Ramos (cell line): ENCODE measurements around the gene TMEM45A.
"Not testable (repeated sequence)": the region's sequence is repeated elsewhere in the genome, so short reads cannot be mapped to it uniquely, and the experiment has no call there.

Experiments
- in situ Hi-C: fragments of 300-500 bp; cut with MboI; formaldehyde crosslinking; loops from one replicate; pipeline ENCODE4 v1.14.3; 2022; ENCODE audit warnings: low sequenced_read_pairs; ENCODE audit not compliant: unreplicated experiment

TMEM45A gene

GRCh38 chr3:100527347-100527735 is 34.9 kb downstream of the TMEM45A start:
- in situ Hi-C loops: no loop called here

GRCh38 chr3:100531093-100531492 is 38.7 kb downstream of the TMEM45A start:
- in situ Hi-C loops: no loop called here

GRCh38 chr3:100532411-100532810 is 40.0 kb downstream of the TMEM45A start:
- in situ Hi-C loops: no loop called here

GRCh38 chr3:100533176-100533575 is 40.8 kb downstream of the TMEM45A start:
- in situ Hi-C loops: no loop called here

GRCh38 chr3:100535610-100535943 is 43.2 kb downstream of the TMEM45A start:
- in situ Hi-C loops: no loop called here

GRCh38 chr3:100536093-100536492 is 43.7 kb downstream of the TMEM45A start:
- in situ Hi-C loops: no loop called here

- in situ Hi-C loops: no loop called here
These were observed 45.4 kb downstream of the TMEM45A start for GRCh38 chr3:100537646-100538338.

- in situ Hi-C loops: no loop called here
These were observed 45.9 kb downstream of the TMEM45A start for GRCh38 chr3:100538339-100538706.

GRCh38 chr3:100540791-100541334 is 48.4 kb downstream of the TMEM45A start:
- in situ Hi-C loops: no loop called here

GRCh38 chr3:100541428-100541827 is 49.0 kb downstream of the TMEM45A start:
- in situ Hi-C loops: not testable (repeated sequence)

- in situ Hi-C loops: no loop called here
These were observed 53.0 kb downstream of the TMEM45A start for GRCh38 chr3:100545371-100545770.

- in situ Hi-C loops: no loop called here
These were observed 53.8 kb downstream of the TMEM45A start for GRCh38 chr3:100546020-100546744.

GRCh38 chr3:100548053-100548452 is 55.6 kb downstream of the TMEM45A start:
- in situ Hi-C loops: no loop called here

GRCh38 chr3:100553618-100554372 is 61.4 kb downstream of the TMEM45A start:
- in situ Hi-C loops: no loop called here

GRCh38 chr3:100554373-100554676 is 61.9 kb downstream of the TMEM45A start:
- in situ Hi-C loops: no loop called here

GRCh38 chr3:100556673-100557310 is 64.4 kb downstream of the TMEM45A start:
- in situ Hi-C loops: no loop called here

GRCh38 chr3:100558233-100558632 is 65.8 kb downstream of the TMEM45A start:
- in situ Hi-C loops: no loop called here

GRCh38 chr3:100560426-100560825 is 68.0 kb downstream of the TMEM45A start:
- in situ Hi-C loops: no loop called here

GRCh38 chr3:100561459-100562158 is 69.2 kb downstream of the TMEM45A start:
- in situ Hi-C loops: no loop called here

- in situ Hi-C loops: no loop called here
These were observed 69.9 kb downstream of the TMEM45A start for GRCh38 chr3:100562224-100562857.
